ENCODE measurements around the gene MCC.

The MCC gene

GRCh38 chr5:113127021-113127420, 361.2 kb downstream of the MCC start:
- Mint-ChIP-seq H3K36me3 (ENCODE audit: insufficient read depth) (no peaks in the 10 kb centered on the region), H3K27ac (ENCODE audit: low read depth) (no peak overlapping the region), H3K27me3 (peaks cover 7% of the 10 kb centered on the region), H3K4me3 (no peak overlapping the region), H3K4me1 (no peaks in the 10 kb centered on the region), H3K9me3 (no peaks in the 10 kb centered on the region)
- DNase-seq (ENCODE audit: low spot score in 2 of 2) (no peak), ATAC-seq (replicated peaks; ENCODE audit: extremely low read depth, poor library complexity, severe bottlenecking) (no peak)

- Mint-ChIP-seq H3K4me1 (no peaks in the 10 kb centered on the region), H3K4me3 (no peak overlapping the region), H3K27me3 (peaks cover 7% of the 10 kb centered on the region), H3K36me3 (ENCODE audit: insufficient read depth) (no peaks in the 10 kb centered on the region), H3K27ac (ENCODE audit: low read depth) (no peak overlapping the region), H3K9me3 (no peaks in the 10 kb centered on the region)
- no peak for DNase-seq (ENCODE audit: low spot score in 2 of 2)
- ATAC-seq (replicated peaks; ENCODE audit: extremely low read depth, poor library complexity, severe bottlenecking) = no peak
Measured at GRCh38 chr5:113125371-113125770, 362.9 kb downstream of the MCC start.

GRCh38 chr5:113124914-113125313, 363.3 kb downstream of the MCC start:
- Mint-ChIP-seq H3K27ac (ENCODE audit: low read depth) (no peak overlapping the region), H3K4me1 (no peaks in the 10 kb centered on the region), H3K9me3 (no peaks in the 10 kb centered on the region), H3K27me3 (peaks cover 7% of the 10 kb centered on the region), H3K36me3 (ENCODE audit: insufficient read depth) (no peaks in the 10 kb centered on the region), H3K4me3 (no peak overlapping the region)
- DNase-seq (ENCODE audit: low spot score in 2 of 2) (no peak), ATAC-seq (replicated peaks; ENCODE audit: extremely low read depth, poor library complexity, severe bottlenecking) (no peak)

GRCh38 chr5:113124265-113124664, 364.0 kb downstream of the MCC start:
- Mint-ChIP-seq H3K27ac (ENCODE audit: low read depth) (no peak overlapping the region), H3K36me3 (ENCODE audit: insufficient read depth) (no peaks in the 10 kb centered on the region), H3K4me3 (no peak overlapping the region), H3K4me1 (no peaks in the 10 kb centered on the region), H3K9me3 (no peaks in the 10 kb centered on the region), H3K27me3 (peaks cover 7% of the 10 kb centered on the region)
- no peak for ATAC-seq (replicated peaks; ENCODE audit: extremely low read depth, poor library complexity, severe bottlenecking)
- no peak for DNase-seq (ENCODE audit: low spot score in 2 of 2)

GRCh38 chr5:113123618-113124017, 364.6 kb downstream of the MCC start:
- Mint-ChIP-seq H3K4me1 (no peaks in the 10 kb centered on the region), H3K36me3 (ENCODE audit: insufficient read depth) (no peaks in the 10 kb centered on the region), H3K27ac (ENCODE audit: low read depth) (no peak overlapping the region), H3K9me3 (no peaks in the 10 kb centered on the region), H3K4me3 (no peak overlapping the region), H3K27me3 (peaks cover 7% of the 10 kb centered on the region)
- DNase-seq (ENCODE audit: low spot score in 2 of 2) = no peak
- no peak for ATAC-seq (replicated peaks; ENCODE audit: extremely low read depth, poor library complexity, severe bottlenecking)

- Mint-ChIP-seq H3K9me3 (no peaks in the 10 kb centered on the region), H3K27me3 (peaks cover 7% of the 10 kb centered on the region), H3K27ac (ENCODE audit: low read depth) (no peak overlapping the region), H3K4me3 (no peak overlapping the region), H3K36me3 (ENCODE audit: insufficient read depth) (no peaks in the 10 kb centered on the region), H3K4me1 (no peaks in the 10 kb centered on the region)
- DNase-seq (ENCODE audit: low spot score in 2 of 2) = no peak
- ATAC-seq (replicated peaks; ENCODE audit: extremely low read depth, poor library complexity, severe bottlenecking) = no peak
Measured at GRCh38 chr5:113122053-113122452, 366.2 kb downstream of the MCC start.

GRCh38 chr5:113119246-113119924, 368.9 kb downstream of the MCC start:
- Mint-ChIP-seq H3K27me3 (peaks cover 7% of the 10 kb centered on the region), H3K4me3 (no peak overlapping the region), H3K27ac (ENCODE audit: low read depth) (no peak overlapping the region), H3K36me3 (ENCODE audit: insufficient read depth) (no peaks in the 10 kb centered on the region), H3K9me3 (no peaks in the 10 kb centered on the region), H3K4me1 (no peaks in the 10 kb centered on the region)
- no peak for DNase-seq (ENCODE audit: low spot score in 2 of 2)
- no peak for ATAC-seq (replicated peaks; ENCODE audit: extremely low read depth, poor library complexity, severe bottlenecking)

GRCh38 chr5:113118765-113119164, 369.5 kb downstream of the MCC start:
- H3K27me3 Mint-ChIP-seq = peaks cover 5% of the 10 kb centered on the region
- H3K4me1 Mint-ChIP-seq = no peaks in the 10 kb centered on the region
- H3K36me3 Mint-ChIP-seq (ENCODE audit: insufficient read depth) = no peaks in the 10 kb centered on the region
- DNase-seq (ENCODE audit: low spot score in 2 of 2) = no peak
- H3K9me3 Mint-ChIP-seq = no peaks in the 10 kb centered on the region
- no peak for ATAC-seq (replicated peaks; ENCODE audit: extremely low read depth, poor library complexity, severe bottlenecking)
- no peak overlapping the region for H3K4me3 Mint-ChIP-seq
- H3K27ac Mint-ChIP-seq (ENCODE audit: low read depth) = no peak overlapping the region

GRCh38 chr5:113118298-113118697, 370.0 kb downstream of the MCC start:
- H3K4me3 Mint-ChIP-seq = no peak overlapping the region
- ATAC-seq (replicated peaks; ENCODE audit: extremely low read depth, poor library complexity, severe bottlenecking) (no peak), DNase-seq (ENCODE audit: low spot score in 2 of 2) (no peak)
- H3K4me1 Mint-ChIP-seq = no peaks in the 10 kb centered on the region
- peaks cover under 1% of the 10 kb centered on the region for H3K27me3 Mint-ChIP-seq
- no peaks in the 10 kb centered on the region for H3K36me3 Mint-ChIP-seq (ENCODE audit: insufficient read depth)
- no peaks in the 10 kb centered on the region for H3K9me3 Mint-ChIP-seq
- no peak overlapping the region for H3K27ac Mint-ChIP-seq (ENCODE audit: low read depth)

- H3K36me3 Mint-ChIP-seq (ENCODE audit: insufficient read depth) = no peaks in the 10 kb centered on the region
- ATAC-seq (replicated peaks; ENCODE audit: extremely low read depth, poor library complexity, severe bottlenecking) (no peak), DNase-seq (ENCODE audit: low spot score in 2 of 2) (no peak)
- H3K9me3 Mint-ChIP-seq = no peaks in the 10 kb centered on the region
- no peak overlapping the region for H3K4me3 Mint-ChIP-seq
- no peaks in the 10 kb centered on the region for H3K4me1 Mint-ChIP-seq
- no peak overlapping the region for H3K27ac Mint-ChIP-seq (ENCODE audit: low read depth)
- H3K27me3 Mint-ChIP-seq = no peaks in the 10 kb centered on the region
Measured at GRCh38 chr5:113117543-113118115, 370.6 kb downstream of the MCC start.

- ATAC-seq (replicated peaks; ENCODE audit: extremely low read depth, poor library complexity, severe bottlenecking) (no peak), DNase-seq (ENCODE audit: low spot score in 2 of 2) (no peak)
- Mint-ChIP-seq H3K36me3 (ENCODE audit: insufficient read depth) (no peaks in the 10 kb centered on the region), H3K4me1 (no peaks in the 10 kb centered on the region), H3K27ac (ENCODE audit: low read depth) (no peak overlapping the region), H3K4me3 (no peak overlapping the region), H3K27me3 (no peaks in the 10 kb centered on the region), H3K9me3 (no peaks in the 10 kb centered on the region)
Measured at GRCh38 chr5:113115956-113116355, 372.3 kb downstream of the MCC start.

- ATAC-seq (replicated peaks; ENCODE audit: extremely low read depth, poor library complexity, severe bottlenecking) = no peak
- no peak overlapping the region for H3K27ac Mint-ChIP-seq (ENCODE audit: low read depth)
- no peaks in the 10 kb centered on the region for H3K4me1 Mint-ChIP-seq
- no peak for DNase-seq (ENCODE audit: low spot score in 2 of 2)
- no peaks in the 10 kb centered on the region for H3K36me3 Mint-ChIP-seq (ENCODE audit: insufficient read depth)
- H3K4me3 Mint-ChIP-seq = no peak overlapping the region
- no peaks in the 10 kb centered on the region for H3K9me3 Mint-ChIP-seq
- H3K27me3 Mint-ChIP-seq = no peaks in the 10 kb centered on the region
Measured at GRCh38 chr5:113115061-113115460, 373.2 kb downstream of the MCC start.

- no peaks in the 10 kb centered on the region for H3K27me3 Mint-ChIP-seq
- no peaks in the 10 kb centered on the region for H3K9me3 Mint-ChIP-seq
- H3K4me1 Mint-ChIP-seq = no peaks in the 10 kb centered on the region
- no peaks in the 10 kb centered on the region for H3K36me3 Mint-ChIP-seq (ENCODE audit: insufficient read depth)
- no peak for DNase-seq (ENCODE audit: low spot score in 2 of 2)
- no peak overlapping the region for H3K27ac Mint-ChIP-seq (ENCODE audit: low read depth)
- no peak overlapping the region for H3K4me3 Mint-ChIP-seq
- ATAC-seq (replicated peaks; ENCODE audit: extremely low read depth, poor library complexity, severe bottlenecking) = no peak
Measured at GRCh38 chr5:113114559-113114958, 373.7 kb downstream of the MCC start.

Data from central memory CD8-positive, alpha-beta T cell (primary cell).